MM.1S (cell line): ENCODE measurements around the gene PDX1.

Experiments
- CTCF ChIP-seq: fragments of 300-600 bp; sonication (generic); IDR thresholded peaks from 2 replicates; pipeline ENCODE4 v1.5.1; 2016; ENCODE audit warnings: antibody characterized with exemption, low read length, mixed read lengths
- EZH2phosphoT487 ChIP-seq: fragments of 300-600 bp; sonication (generic); IDR thresholded peaks from 2 replicates; pipeline ENCODE4 v1.6.1; 2018; ENCODE audit warnings: antibody characterized with exemption, low read length

- TF ChIP-seq CTCF (no peak), EZH2phosphoT487 (no peak)
Observed at GRCh38 chr13:27924529-27925141, 4.8 kb downstream of the PDX1 start.
